GM21717 (cell line): ENCODE measurements around the gene RAPGEF2.
A peak's percentile ranks its signal among the peaks of the same experiment; 100 is the strongest.
"Not testable (repeated sequence)": the region's sequence is repeated elsewhere in the genome, so short reads cannot be mapped to it uniquely, and the experiment has no call there.

ENCODE experiments used
- ATAC-seq: cut with Tn5 transposase; IDR thresholded peaks from one replicate; pipeline ENCODE4 v1.9.1; 2021; ENCODE audit warnings: mild to moderate bottlenecking, moderate library complexity; ENCODE audit not compliant: unreplicated experiment

RAPGEF2 gene

GRCh38 chr4:159293811-159294515, 191.1 kb downstream of the RAPGEF2 start:
- no peak for ATAC-seq

GRCh38 chr4:159296061-159296460, 193.2 kb downstream of the RAPGEF2 start:
- ATAC-seq: no peak

- ATAC-seq: no peak
These were observed 194.2 kb downstream of the RAPGEF2 start for GRCh38 chr4:159297091-159297490.

- peak; percentile 84 for ATAC-seq
These were observed 195.6 kb downstream of the RAPGEF2 start for GRCh38 chr4:159298502-159298901.

GRCh38 chr4:159303435-159303834, 200.6 kb downstream of the RAPGEF2 start:
- ATAC-seq: no peak

- no peak for ATAC-seq
These were observed 202.2 kb downstream of the RAPGEF2 start for GRCh38 chr4:159305129-159305528.

- ATAC-seq: no peak
These were observed 205.1 kb downstream of the RAPGEF2 start for GRCh38 chr4:159307929-159308328.

GRCh38 chr4:159308566-159309340, 205.9 kb downstream of the RAPGEF2 start:
- ATAC-seq: no peak

GRCh38 chr4:159312236-159312635, 209.4 kb downstream of the RAPGEF2 start:
- no peak for ATAC-seq

- not testable (repeated sequence) for ATAC-seq
These were observed 213.0 kb downstream of the RAPGEF2 start for GRCh38 chr4:159315879-159316278.

- no peak for ATAC-seq
These were observed 214.3 kb downstream of the RAPGEF2 start for GRCh38 chr4:159317203-159317602.

- ATAC-seq: no peak
These were observed 216.1 kb downstream of the RAPGEF2 start for GRCh38 chr4:159319027-159319426.

GRCh38 chr4:159326480-159326879, 223.6 kb downstream of the RAPGEF2 start:
- no peak for ATAC-seq

GRCh38 chr4:159328766-159329165, 225.9 kb downstream of the RAPGEF2 start:
- no peak for ATAC-seq

- no peak for ATAC-seq
These were observed 231.6 kb downstream of the RAPGEF2 start for GRCh38 chr4:159334461-159334860.

- no peak for ATAC-seq
These were observed 234.2 kb downstream of the RAPGEF2 start for GRCh38 chr4:159337041-159337440.

GRCh38 chr4:159341522-159341921, 238.6 kb downstream of the RAPGEF2 start:
- no peak for ATAC-seq

GRCh38 chr4:159342374-159342773, 239.5 kb downstream of the RAPGEF2 start:
- no peak for ATAC-seq

GRCh38 chr4:159343116-159343515, 240.2 kb downstream of the RAPGEF2 start:
- ATAC-seq: no peak

GRCh38 chr4:159344877-159345276, 242.0 kb downstream of the RAPGEF2 start:
- ATAC-seq: no peak

- ATAC-seq: no peak
These were observed 243.8 kb downstream of the RAPGEF2 start for GRCh38 chr4:159346681-159347080.

GRCh38 chr4:159347813-159348212, 244.9 kb downstream of the RAPGEF2 start:
- no peak for ATAC-seq
